Esophagus (tissue), 2 donors: ENCODE data around the gene NCBP3. TPM values are rescaled to one million over a fixed set of nuclear protein-coding genes. Genes with fewer than 3 reads are reported as not detected.

Experiments used
- H3K27ac ChIP-seq, 2 donors: one replicate each; pipeline ENCODE4 v1.5.1; 2013; ENCODE audit warnings: low read depth in 2 of 2, mild to moderate bottlenecking in 2 of 2, inconsistent platforms in 1 of 2, low read length in 1 of 2, moderate library complexity in 1 of 2
- H3K27me3 ChIP-seq, 2 donors: one replicate each; pipeline ENCODE4 v1.6.1; 2013; ENCODE audit warnings: low read length in 2 of 2, control low read depth in 1 of 2, mild to moderate bottlenecking in 1 of 2; ENCODE audit not compliant: insufficient read depth in 2 of 2, control insufficient read depth in 1 of 2
- H3K36me3 ChIP-seq, 2 donors: one replicate each; pipeline ENCODE4 v1.6.1; 2013; ENCODE audit warnings: low read length in 1 of 2; ENCODE audit not compliant: control insufficient read depth in 2 of 2, insufficient read depth in 2 of 2
- H3K4me1 ChIP-seq, 2 donors: one replicate each; pipeline ENCODE4 v1.6.1; 2013; ENCODE audit warnings: low read length in 1 of 2; ENCODE audit not compliant: control insufficient read depth in 2 of 2, insufficient read depth in 2 of 2
- H3K4me3 ChIP-seq, 2 donors: one replicate each; pipeline ENCODE4 v1.5.1; 2013; ENCODE audit warnings: low read length in 2 of 2, mild to moderate bottlenecking in 2 of 2, low read depth in 1 of 2, moderate library complexity in 1 of 2
- H3K9me3 ChIP-seq, 2 donors: one replicate each; pipeline ENCODE4 v1.6.1; 2013; ENCODE audit warnings: mild to moderate bottlenecking in 2 of 2, low read depth in 1 of 2, low read length in 1 of 2, moderate library complexity in 1 of 2; ENCODE audit not compliant: control insufficient read depth in 2 of 2, insufficient read depth in 1 of 2
- WGBS, 2 donors: extraction: QIAGEN DNeasy Blood & Tissue Kit; methylation state at CpG; one replicate each; pipeline ENCODE4 v1.1.7; 2013; 5-methylcytosine and 5-hydroxymethylcytosine counted together
- polyA plus RNA-seq, 2 donors: library from polyadenylated mRNA; stranded (reverse); fragments of 200-250 nt; gene quantifications; one replicate each; pipeline ENCODE4 v1.2.3, GENCODE V29; 2013
- donor health status: healthy with polysubstance abuse.
- donor health status: Bipolar disorder and iron deficiency.

NCBP3 gene
- polyA plus RNA-seq, 2 donors: 17.1 to 18.9 TPM

DNA sequence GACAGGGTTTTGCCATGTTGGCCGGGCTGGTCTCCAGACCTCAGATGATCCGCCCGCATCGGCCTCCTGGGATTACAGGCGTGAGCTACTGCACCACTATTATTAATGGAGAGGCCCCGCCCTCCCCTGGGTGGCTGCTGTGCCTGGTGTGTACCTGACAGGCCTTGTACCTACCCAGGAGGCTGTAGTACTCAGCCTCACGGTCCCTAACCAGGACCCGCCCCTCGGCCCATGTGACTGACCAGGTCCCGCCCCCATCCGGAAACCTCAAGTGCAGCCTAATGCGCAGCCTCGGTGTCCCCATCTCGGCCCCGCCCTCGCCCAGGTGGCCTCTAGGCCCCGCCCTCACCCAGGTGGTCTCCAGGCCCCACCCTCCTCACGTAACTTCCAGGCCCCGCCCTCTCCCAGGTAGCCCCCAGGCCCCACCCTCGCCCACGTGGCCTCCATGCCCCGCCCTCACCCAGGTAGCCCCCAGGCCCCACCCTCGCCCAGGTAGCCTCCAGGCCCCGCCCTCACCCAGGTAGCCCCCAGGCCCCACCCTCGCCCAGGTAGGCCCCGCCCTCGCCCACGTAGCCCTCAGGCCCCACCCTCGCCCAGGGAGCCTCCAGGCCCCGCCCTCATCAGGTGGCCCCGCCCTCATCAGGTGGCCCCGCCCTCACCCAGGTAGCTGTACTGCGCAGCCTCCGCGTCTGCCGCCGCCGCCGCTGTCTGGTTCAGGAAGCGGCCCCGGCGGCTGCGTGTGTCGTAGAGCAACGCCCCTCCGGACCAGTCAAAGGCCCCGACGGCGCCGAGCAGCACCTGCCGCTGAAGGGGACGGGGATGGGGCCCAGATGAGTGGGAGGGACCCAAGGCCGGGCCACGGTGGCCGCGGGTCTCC is 91.3 kb downstream of the NCBP3 start:
- H3K9me3 ChIP-seq: peaks cover 5 to 7% of the 10 kb centered on the region in 2 donors
- no peaks in the 10 kb centered on the region for H3K36me3 ChIP-seq
- WGBS, 2 donors: 8 to 9% methylated on average over 43 to 56 of the region's 56 CpGs
- peak overlapping the region; percentile 51 to 70 for H3K27ac ChIP-seq
- no peaks in the 10 kb centered on the region for H3K27me3 ChIP-seq
- H3K4me1 ChIP-seq: peaks cover 4 to 6% of the 10 kb centered on the region in 2 donors
- H3K4me3 ChIP-seq: peak overlapping the region; percentile 39 to 52

DNA sequence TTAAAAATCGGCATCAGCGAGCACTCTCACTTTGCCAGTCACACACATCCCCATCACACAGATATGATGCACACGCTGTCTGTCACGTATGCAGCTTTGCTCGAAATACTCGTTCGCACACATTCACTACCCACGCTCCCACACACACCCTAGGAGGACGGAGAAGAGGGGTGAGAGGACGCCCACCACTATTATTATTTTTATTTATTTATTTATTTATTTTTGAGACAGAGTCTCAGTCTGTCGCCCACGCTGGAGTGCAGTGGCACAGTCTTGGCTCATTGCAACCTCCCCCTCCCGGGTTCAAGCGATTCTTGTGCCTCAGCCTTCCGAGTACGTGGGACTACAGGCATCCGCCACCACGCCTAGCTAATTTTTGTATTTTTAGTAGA is 92.0 kb downstream of the NCBP3 start:
- no peak overlapping the region for H3K4me3 ChIP-seq

GRCh38 chr17:3753624-3754023 is 92.4 kb downstream of the NCBP3 start:
- Histone ChIP-seq H3K36me3 (no peaks in the 10 kb centered on the region), H3K27ac (no peak overlapping the region), H3K27me3 (no peaks in the 10 kb centered on the region), H3K4me3 (no peak overlapping the region), H3K4me1 (peaks cover 4 to 6% of the 10 kb centered on the region in 2 donors), H3K9me3 (no peaks in the 10 kb centered on the region)
- WGBS, 2 donors: 76 to 82% methylated on average over 12 of the region's 12 CpGs

More for the DNA sequence above, 92.0 kb downstream of the NCBP3 start:
- Histone ChIP-seq H3K27ac (peak overlapping the region in 1 of 2 donors; percentile 30), H3K4me1 (peaks cover 4 to 6% of the 10 kb centered on the region in 2 donors), H3K27me3 (no peaks in the 10 kb centered on the region), H3K36me3 (no peaks in the 10 kb centered on the region), H3K9me3 (peaks cover under 1% of the 10 kb centered on the region in 2 donors)
- WGBS, 2 donors: 76 to 77% methylated on average over 18 of the region's 18 CpGs

Other genes with a start within 250 kb of the NCBP3 start
- gene TRPV1, start 236.8 kb downstream of the NCBP3 start, polyA plus RNA-seq: 1 to 10 TPM; 1.3 to 4.7 TPM
- gene SHPK, start 210.0 kb downstream of the NCBP3 start, polyA plus RNA-seq: 1 to 10 TPM; 7.2 to 8.5 TPM
- gene CTNS, start 209.5 kb downstream of the NCBP3 start, polyA plus RNA-seq: 1 to 10 TPM; 3.6 to 4.1 TPM
- gene TAX1BP3, start 177.7 kb downstream of the NCBP3 start, polyA plus RNA-seq: 100 to 1,000 TPM; 158 to 248 TPM
- 10 to 100 TPM; 50.6 to 73.3 TPM for gene EMC6, start 177.4 kb downstream of the NCBP3 start, polyA plus RNA-seq
- 1 to 10 TPM in 1 of 2 donors, under 1 TPM in 1; 0.36 to 1.8 TPM for gene P2RX5, start 150.1 kb downstream of the NCBP3 start, polyA plus RNA-seq
- 1 to 10 TPM in 1 of 2 donors, under 1 TPM in 1; 0.41 to 1.3 TPM for gene HASPIN, start 122.3 kb downstream of the NCBP3 start, polyA plus RNA-seq
- 10 to 100 TPM; 26.8 to 33.7 TPM for gene ITGAE, start 45.1 kb downstream of the NCBP3 start, polyA plus RNA-seq
- gene CAMKK1, start 46.8 kb upstream of the NCBP3 start, polyA plus RNA-seq: 1 to 10 TPM; 4.9 to 5.3 TPM
- 1 to 10 TPM; 5.9 to 7.1 TPM for gene P2RX1, start 70.2 kb upstream of the NCBP3 start, polyA plus RNA-seq
- gene ATP2A3, start 118.2 kb upstream of the NCBP3 start, polyA plus RNA-seq: 1 to 10 TPM; 5.8 to 7.8 TPM